ENCODE measurements around the gene TMEM248. TPM values are rescaled to one million over a fixed set of nuclear protein-coding genes. Genes with fewer than 3 reads are reported as not detected.
"Not testable (repeated sequence)": the region's sequence is repeated elsewhere in the genome, so short reads cannot be mapped to it uniquely, and the experiment has no call there.

The TMEM248 gene
- total RNA-seq, 4 donors from 2014 or later = 119 to 179 (median 144) TPM

- no peaks in the 10 kb centered on the region for H3K9me3 ChIP-seq
- no peaks in the 10 kb centered on the region for H3K27me3 ChIP-seq
- DNase-seq = no peak
- no peaks in the 10 kb centered on the region for H3K4me1 ChIP-seq
- H3K27ac ChIP-seq = no peak overlapping the region
- TF ChIP-seq CTCF (IDR thresholded peaks at IDR 0.05) = no peak
- no peak for TF ChIP-seq POLR2A (IDR thresholded peaks at IDR 0.05)
- WGBS, 2 donors = 78% methylated on average over 4 to 5 of the region's 5 CpGs
- H3K4me3 ChIP-seq (replicated peaks in 1 of 3) = no peak overlapping the region
- H3K36me3 ChIP-seq = no peaks in the 10 kb centered on the region
- intact Hi-C loops (cut with DNase I) = no loop called here
These were observed 49.3 kb downstream of the TMEM248 start for GRCh38 chr7:66970310-66970709.

- H3K9me3 ChIP-seq = no peaks in the 10 kb centered on the region
- 90 to 91% methylated on average over 15 of the region's 15 CpGs for WGBS, 2 donors
- no peak overlapping the region for H3K4me3 ChIP-seq (replicated peaks in 1 of 3)
- no peak for DNase-seq
- intact Hi-C loops (cut with DNase I) = no loop called here
- no peaks in the 10 kb centered on the region for H3K36me3 ChIP-seq
- TF ChIP-seq POLR2A (IDR thresholded peaks at IDR 0.05) = no peak
- no peak for TF ChIP-seq CTCF (IDR thresholded peaks at IDR 0.05)
- H3K27me3 ChIP-seq = no peaks in the 10 kb centered on the region
- H3K27ac ChIP-seq = no peak overlapping the region
- no peaks in the 10 kb centered on the region for H3K4me1 ChIP-seq
These were observed 54.1 kb downstream of the TMEM248 start for GRCh38 chr7:66974986-66975590.

GRCh38 chr7:66978312-66978711 lies 57.3 kb downstream of the TMEM248 start:
- 83 to 100% methylated on average over 3 of the region's 5 CpGs for WGBS, 2 donors
- H3K9me3 ChIP-seq; DNase-seq; H3K4me1 ChIP-seq; H3K27me3 ChIP-seq; H3K27ac ChIP-seq; H3K36me3 ChIP-seq; H3K4me3 ChIP-seq (replicated peaks in 1 of 3); intact Hi-C loops (cut with DNase I): not testable (repeated sequence)

- H3K9me3 ChIP-seq; DNase-seq; intact Hi-C loops (cut with DNase I); H3K27me3 ChIP-seq; H3K4me3 ChIP-seq (replicated peaks in 1 of 3); H3K27ac ChIP-seq; H3K36me3 ChIP-seq; H3K4me1 ChIP-seq: not testable (repeated sequence)
- 89 to 92% methylated on average over 2 of the region's 2 CpGs for whole genome bisulfite sequencing, 2 donors
These were observed 58.0 kb downstream of the TMEM248 start for GRCh38 chr7:66979013-66979412.

GRCh38 chr7:66980336-66980735 lies 59.3 kb downstream of the TMEM248 start:
- intact Hi-C loops (cut with DNase I); DNase-seq; H3K4me3 ChIP-seq (replicated peaks in 1 of 3); H3K36me3 ChIP-seq; H3K27me3 ChIP-seq; H3K27ac ChIP-seq; H3K4me1 ChIP-seq; H3K9me3 ChIP-seq: not testable (repeated sequence)
- WGBS, 2 donors = 83 to 96% methylated on average over 1 of the region's 1 CpG

- H3K27ac ChIP-seq; intact Hi-C loops (cut with DNase I): not testable (repeated sequence)
- 96 to 97% methylated on average over 1 of the region's 3 CpGs for WGBS, 2 donors
These were observed 68.5 kb downstream of the TMEM248 start for GRCh38 chr7:66989552-66989951.

GRCh38 chr7:66994051-66994450 lies 73.0 kb downstream of the TMEM248 start:
- Histone ChIP-seq H3K27ac (peak overlapping the region in 2 of 3 donors; percentile 93 to 95), H3K36me3 (peaks cover 32 to 41% of the 10 kb centered on the region in 2 donors), H3K4me3 (replicated peaks in 1 of 3) (peak overlapping the region in 1 of 3 donors; percentile 92)
- intact Hi-C loops (cut with DNase I); H3K4me1 ChIP-seq; DNase-seq; H3K9me3 ChIP-seq; H3K27me3 ChIP-seq: not testable (repeated sequence)
- WGBS, 2 donors = 59 to 73% methylated on average over 5 of the region's 5 CpGs

More at GRCh38 chr7:66989552-66989951, 68.5 kb downstream of the TMEM248 start:
- not testable (repeated sequence) for H3K9me3 ChIP-seq; H3K27me3 ChIP-seq; H3K4me1 ChIP-seq; H3K4me3 ChIP-seq (replicated peaks in 1 of 3); DNase-seq
- H3K36me3 ChIP-seq = peaks cover 32 to 59% of the 10 kb centered on the region in 2 donors

- WGBS, 2 donors = 2% methylated on average over 9 of the region's 9 CpGs
- Histone ChIP-seq H3K4me3 (replicated peaks in 1 of 3) (peak overlapping the region in 2 of 3 donors; percentile 61 to 92), H3K27ac (peak overlapping the region; percentile 93 to 98 (median 95)), H3K36me3 (peaks cover 32 to 37% of the 10 kb centered on the region in 2 donors)
- peak in 3 of 6 experiments; percentile 21 to 35 (median 31) for TF ChIP-seq CTCF (IDR thresholded peaks at IDR 0.05)
- TF ChIP-seq POLR2A (IDR thresholded peaks at IDR 0.05) = peak in 1 of 2 donors; percentile 66
- H3K4me1 ChIP-seq; H3K27me3 ChIP-seq; intact Hi-C loops (cut with DNase I); H3K9me3 ChIP-seq: not testable (repeated sequence)
- peak; percentile 70 to 74 for DNase-seq
These were observed 73.6 kb downstream of the TMEM248 start for GRCh38 chr7:66994691-66995049.
